ENCODE results near the gene COMMD4. TPM values are rescaled to one million over a fixed set of nuclear protein-coding genes. Genes with fewer than 3 reads are reported as not detected.

Gene COMMD4
- total RNA-seq, 1 experiment from 2014 or later, result 109 TPM

- peak overlapping the region; percentile 93 for H3K27ac Mint-ChIP-seq (ENCODE audit: unreplicated experiment)
- DNase-seq, result no peak
- H3K36me3 Mint-ChIP-seq (ENCODE audit: insufficient read depth, unreplicated experiment), result peaks cover 52% of the 10 kb centered on the region
- peak overlapping the region; percentile 85 for H3K4me3 Mint-ChIP-seq (ENCODE audit: low read depth, unreplicated experiment)
- no peaks in the 10 kb centered on the region for H3K27me3 Mint-ChIP-seq (ENCODE audit: unreplicated experiment)
- TF ChIP-seq CTCF (IDR thresholded peaks at IDR 0.05; ENCODE audit: unreplicated experiment), result no peak
- H3K4me1 Mint-ChIP-seq (ENCODE audit: low read depth, unreplicated experiment), result peaks cover 16% of the 10 kb centered on the region
- CTCF ChIA-PET, result interaction anchor here (0.7 to 3.3 kb wide), 22 partner anchors 10 to 772 kb away, joined by 3 to 83 read pairs (median 4); partner anchors contain the start of genes IMP3, NEIL1, PPCDC and PTPN9
- intact Hi-C loops (cut with micrococcal nuclease; ENCODE audit: unreplicated experiment), result loop anchor here (10.0 kb wide), 1 partner anchor 277 kb away; the partner anchor contains the start of genes IMP3 and SNX33
- H3K9me3 Mint-ChIP-seq (ENCODE audit: low read depth, unreplicated experiment), result no peaks in the 10 kb centered on the region
- TSS peak; percentile 22 for BruUV-seq (replicated peaks)
Observed at GRCh38 chr15:75367406-75367912, 31.6 kb downstream of the COMMD4 start.

- TSS peak; percentile 80 for BruUV-seq (replicated peaks)
- peaks cover 16% of the 10 kb centered on the region for H3K4me1 Mint-ChIP-seq (ENCODE audit: low read depth, unreplicated experiment)
- H3K36me3 Mint-ChIP-seq (ENCODE audit: insufficient read depth, unreplicated experiment), result peaks cover 59% of the 10 kb centered on the region
- H3K4me3 Mint-ChIP-seq (ENCODE audit: low read depth, unreplicated experiment), result peak within 1 kb of the TSS; percentile 85
- peak; percentile 99 for DNase-seq
- no peaks in the 10 kb centered on the region for H3K27me3 Mint-ChIP-seq (ENCODE audit: unreplicated experiment)
- peak within 1 kb of the TSS; percentile 93 for H3K27ac Mint-ChIP-seq (ENCODE audit: unreplicated experiment)
- intact Hi-C loops (cut with micrococcal nuclease; ENCODE audit: unreplicated experiment), result loop anchor here (2.0 to 10.0 kb wide), 2 partner anchors 83 to 277 kb away; partner anchors contain the start of genes IMP3, SIN3A and SNX33
- H3K9me3 Mint-ChIP-seq (ENCODE audit: low read depth, unreplicated experiment), result no peaks in the 10 kb centered on the region
- CTCF ChIA-PET, result interaction anchor here (0.5 to 3.3 kb wide), 28 partner anchors 11 to 771 kb away, joined by 3 to 83 read pairs (median 4); partner anchors contain the start of genes IMP3, NEIL1, PPCDC and PTPN9
- peak; percentile 76 for TF ChIP-seq CTCF (IDR thresholded peaks at IDR 0.05; ENCODE audit: unreplicated experiment)
Observed at GRCh38 chr15:75367913-75368688, 32.2 kb downstream of the COMMD4 start, which contains the start of gene MAN2C1. Gene MAN2C1, minus strand, starts transcription at chr15:75368607. Its CDS starts 24 bp downstream, at chr15:75368583.

- intact Hi-C loops (cut with micrococcal nuclease; ENCODE audit: unreplicated experiment), result loop anchor here (2.0 to 10.0 kb wide), 2 partner anchors 82 to 276 kb away; partner anchors contain the start of genes IMP3, SIN3A and SNX33
- TF ChIP-seq CTCF (IDR thresholded peaks at IDR 0.05; ENCODE audit: unreplicated experiment), result no peak
Observed at GRCh38 chr15:75368689-75369239, 32.9 kb downstream of the COMMD4 start.

GRCh38 chr15:75369897-75370581, 34.2 kb downstream of the COMMD4 start:
- H3K27me3 Mint-ChIP-seq (ENCODE audit: unreplicated experiment), result no peaks in the 10 kb centered on the region
- DNase-seq, result no peak
- H3K27ac Mint-ChIP-seq (ENCODE audit: unreplicated experiment), result peak overlapping the region; percentile 93
- intact Hi-C loops (cut with micrococcal nuclease; ENCODE audit: unreplicated experiment), result loop anchor here (2.0 to 10.0 kb wide), 2 partner anchors 81 to 275 kb away; partner anchors contain the start of genes IMP3, SIN3A and SNX33
- peaks cover 61% of the 10 kb centered on the region for H3K36me3 Mint-ChIP-seq (ENCODE audit: insufficient read depth, unreplicated experiment)
- CTCF ChIA-PET, result interaction anchor here (0.5 to 3.3 kb wide), 2 partner anchors 83 to 209 kb away, joined by 6 to 83 read pairs; partner anchors contain the start of genes PTPN9 and SIN3A
- no peak for TF ChIP-seq CTCF (IDR thresholded peaks at IDR 0.05; ENCODE audit: unreplicated experiment)
- H3K4me1 Mint-ChIP-seq (ENCODE audit: low read depth, unreplicated experiment), result peaks cover 16% of the 10 kb centered on the region
- peak overlapping the region; percentile 85 for H3K4me3 Mint-ChIP-seq (ENCODE audit: low read depth, unreplicated experiment)
- BruUV-seq (replicated peaks), result no TSS peak
- no peaks in the 10 kb centered on the region for H3K9me3 Mint-ChIP-seq (ENCODE audit: low read depth, unreplicated experiment)

More at GRCh38 chr15:75368689-75369239, 32.9 kb downstream of the COMMD4 start:
- H3K4me3 Mint-ChIP-seq (ENCODE audit: low read depth, unreplicated experiment), result peak overlapping the region; percentile 85
- CTCF ChIA-PET, result interaction anchor here (1.0 to 3.3 kb wide), 14 partner anchors 10 to 433 kb away, joined by 3 to 83 read pairs (median 6); partner anchors contain the start of genes IMP3, NEIL1, PTPN9 and SIN3A
- H3K27ac Mint-ChIP-seq (ENCODE audit: unreplicated experiment), result peak overlapping the region; percentile 93
- H3K4me1 Mint-ChIP-seq (ENCODE audit: low read depth, unreplicated experiment), result peaks cover 16% of the 10 kb centered on the region
- H3K36me3 Mint-ChIP-seq (ENCODE audit: insufficient read depth, unreplicated experiment), result peaks cover 60% of the 10 kb centered on the region
- no peaks in the 10 kb centered on the region for H3K27me3 Mint-ChIP-seq (ENCODE audit: unreplicated experiment)
- H3K9me3 Mint-ChIP-seq (ENCODE audit: low read depth, unreplicated experiment), result no peaks in the 10 kb centered on the region
- BruUV-seq (replicated peaks), result no TSS peak
- DNase-seq, result no peak
